Stomach (tissue), 9 donors: Measurements from ENCODE around the gene ADCK2. TPM values are rescaled to one million over a fixed set of nuclear protein-coding genes. Genes with fewer than 3 reads are reported as not detected.
"Not testable (repeated sequence)": the region's sequence is repeated elsewhere in the genome, so short reads cannot be mapped to it uniquely, and the experiment has no call there.

Experiments used
- DNase-seq, 2 donors: peaks; one replicate each; pipeline versions ENCODE4 v3.0.0 to v3.0.0-alpha.2; 2013 to 2019
- H3K27ac ChIP-seq, 5 donors: fragments of 200-600 bp in 4 of 5; sonication (generic) in 4 of 5; one replicate each; pipeline ENCODE4 v1.5.1; 2013 to 2019; ENCODE audit warnings: mild to moderate bottlenecking in 1 of 5, moderate library complexity in 1 of 5
- H3K27me3 ChIP-seq, 3 donors: fragments of 200-600 bp; sonication (generic); one replicate each; pipeline ENCODE4 v1.5.1; 2017 to 2019; ENCODE audit warnings: mixed run types in 1 of 3
- H3K36me3 ChIP-seq, 4 donors: fragments of 200-600 bp; sonication (generic); 1 replicate in 3 of 4; 2 replicates in 1 of 4; pipeline ENCODE4 v1.5.1; 2016 to 2019
- H3K4me1 ChIP-seq, 4 donors: fragments of 200-600 bp; sonication (generic); one replicate each; pipeline ENCODE4 v1.5.1; 2016 to 2019
- H3K4me3 ChIP-seq, 4 donors: fragments of 200-600 bp; sonication (generic) in 3 of 4; one replicate each; pipeline ENCODE4 v1.5.1; 2016 to 2019; ENCODE audit warnings: mild to moderate bottlenecking in 1 of 4
- H3K9me3 ChIP-seq, 4 donors: fragments of 200-600 bp; sonication (generic); one replicate each; pipeline ENCODE4 v1.5.1; 2016 to 2019
- CTCF ChIP-seq, 7 experiments: fragments of 450-650 bp in 4 of 7; fragments of 200-600 bp in 3 of 7; sonication (generic) in 3 of 7; IDR thresholded peaks; one replicate each; pipeline ENCODE4 v1.5.1; 2016 to 2019; ENCODE audit warnings: antibody characterized with exemption in 7 of 7, control low read depth in 2 of 7, mild to moderate bottlenecking in 1 of 7
- EP300 ChIP-seq: sonication (generic); formaldehyde crosslinking; IDR thresholded peaks from one replicate; pipeline ENCODE4 v1.6.1; 2017; ENCODE audit warnings: antibody characterized with exemption
- POLR2A ChIP-seq, 4 donors: fragments of 450-650 bp; IDR thresholded peaks; one replicate each; pipeline ENCODE4 v1.6.1; 2016; ENCODE audit warnings: antibody characterized with exemption in 4 of 4, control low read depth in 2 of 4, mild to moderate bottlenecking in 1 of 4, moderate library complexity in 1 of 4
- POLR2AphosphoS5 ChIP-seq, 3 donors: sonication (generic); formaldehyde crosslinking; IDR thresholded peaks; one replicate each; pipeline ENCODE4 v1.6.1; 2016; ENCODE audit warnings: antibody characterized with exemption in 3 of 3
- WGBS, 5 donors: extraction: QIAGEN DNeasy Blood & Tissue Kit in 3 of 5; methylation state at CpG; one replicate each; pipeline versions ENCODE4 v1.1.5 to v1.1.7; 2013 to 2018; 5-methylcytosine and 5-hydroxymethylcytosine counted together
- intact Hi-C: fragments of 100-400 bp; cut with DNase I; formaldehyde crosslinking; loops from one replicate; pipeline ENCODE4 v1.15.1; 2023; ENCODE audit warnings: low total_unique reads
- polyA plus RNA-seq, 3 donors: library from polyadenylated mRNA; stranded (reverse); fragments of 200-250 nt; gene quantifications; one replicate each; pipeline ENCODE4 v1.2.3, GENCODE V29; 2013
- total RNA-seq, 5 donors: library from RNA; depleted of rRNA; stranded (reverse); fragments of >200 nt; gene quantifications; one replicate each; pipeline versions ENCODE4 v1.1.0 to v1.2.3, GENCODE V29; 2014 to 2016
- donor health status: healthy with polysubstance abuse.
- donor health status: Bipolar disorder and iron deficiency.
- donor health status: healthy.

ADCK2 gene
- total and polyA plus RNA-seq, 8 donors = 2.7 to 62.3 (median 20.7) TPM

DNA sequence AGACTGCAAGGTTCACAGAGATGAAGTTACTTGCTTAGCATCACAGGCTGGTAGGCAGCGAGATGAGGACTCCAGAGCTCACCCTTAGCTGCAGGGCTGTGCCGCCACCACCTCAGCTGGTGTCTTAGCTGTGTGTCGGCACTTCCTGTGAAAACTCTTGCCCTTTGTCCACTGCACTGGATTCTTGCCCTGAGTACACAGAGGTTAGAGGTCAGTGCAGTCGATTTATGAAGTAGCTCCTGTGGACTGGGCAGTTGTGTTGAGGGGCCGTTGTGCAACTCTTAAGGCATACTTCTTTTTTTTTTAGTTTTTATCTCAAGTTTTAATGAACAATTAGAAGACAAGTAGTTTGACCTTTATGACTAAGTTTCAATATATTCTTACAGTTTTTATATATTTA lies 34.4 kb downstream of the ADCK2 start:
- no peak overlapping the region for H3K4me3 ChIP-seq
- no peaks in the 10 kb centered on the region for H3K4me1 ChIP-seq
- TF ChIP-seq POLR2AphosphoS5 (IDR thresholded peaks at IDR 0.05) (no peak), EP300 (no peak), CTCF (IDR thresholded peaks at IDR 0.05) (no peak), POLR2A (IDR thresholded peaks at IDR 0.05) (no peak)
- 87 to 94% (median 89%) methylated on average over 5 of the region's 5 CpGs for WGBS, 5 donors
- no peak overlapping the region for H3K27ac ChIP-seq
- no peaks in the 10 kb centered on the region for H3K9me3 ChIP-seq
- DNase-seq = no peak
- intact Hi-C loops = no loop called here
- peaks cover 4 to 49% (median 44%) of the 10 kb centered on the region in 4 donors for H3K36me3 ChIP-seq
- no peaks in the 10 kb centered on the region for H3K27me3 ChIP-seq

DNA sequence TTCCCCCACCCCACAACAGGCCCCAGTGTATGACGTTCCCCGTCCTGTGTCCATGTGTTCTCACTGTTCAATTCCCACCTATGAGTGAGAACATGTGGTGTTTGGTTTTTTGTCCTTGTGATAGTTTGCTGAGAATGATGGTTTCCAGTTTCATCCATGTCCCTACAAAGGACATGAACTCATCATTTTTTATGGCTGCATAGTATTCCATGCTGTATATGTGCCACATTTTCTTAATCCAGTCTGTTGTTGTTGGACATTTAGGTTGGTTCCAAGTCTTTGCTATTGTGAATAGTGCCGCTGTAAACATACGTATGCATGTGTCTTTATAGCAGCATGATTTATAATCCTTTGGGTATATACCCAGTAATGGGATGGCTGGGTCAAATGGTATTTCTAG lies 36.0 kb downstream of the ADCK2 start:
- peaks cover 4 to 39% (median 35%) of the 10 kb centered on the region in 4 donors for H3K36me3 ChIP-seq
- H3K27me3 ChIP-seq, H3K27ac ChIP-seq, intact Hi-C loops, H3K9me3 ChIP-seq, DNase-seq, H3K4me3 ChIP-seq, H3K4me1 ChIP-seq: not testable (repeated sequence)
- 93 to 100% (median 97%) methylated on average over 4 of the region's 4 CpGs for WGBS, 5 donors

- DNase-seq, H3K4me1 ChIP-seq, H3K4me3 ChIP-seq, H3K27ac ChIP-seq, intact Hi-C loops, H3K27me3 ChIP-seq, H3K9me3 ChIP-seq: not testable (repeated sequence)
- peaks cover 0 to 13% (median 8%) of the 10 kb centered on the region in 4 donors for H3K36me3 ChIP-seq
These were observed 39.6 kb downstream of the ADCK2 start for GRCh38 chr7:140712392-140712791.

GRCh38 chr7:140714331-140715040 lies 41.7 kb downstream of the ADCK2 start:
- WGBS, 5 donors = 90 to 94% (median 93%) methylated on average over 10 of the region's 10 CpGs
- no peak for TF ChIP-seq POLR2A (IDR thresholded peaks at IDR 0.05)
- TF ChIP-seq POLR2AphosphoS5 (IDR thresholded peaks at IDR 0.05) = no peak
- no peak for TF ChIP-seq EP300
- TF ChIP-seq CTCF (IDR thresholded peaks at IDR 0.05) = no peak
- H3K36me3 ChIP-seq = peaks cover 0 to 13% (median 6%) of the 10 kb centered on the region in 4 donors
- H3K9me3 ChIP-seq = no peaks in the 10 kb centered on the region
- intact Hi-C loops = no loop called here
- no peak for DNase-seq
- H3K4me3 ChIP-seq = no peak overlapping the region
- no peaks in the 10 kb centered on the region for H3K4me1 ChIP-seq
- H3K27ac ChIP-seq = no peak overlapping the region
- no peaks in the 10 kb centered on the region for H3K27me3 ChIP-seq

- H3K9me3 ChIP-seq = no peaks in the 10 kb centered on the region
- no peak for DNase-seq
- H3K36me3 ChIP-seq = peaks cover 0 to 11% (median 5%) of the 10 kb centered on the region in 4 donors
- TF ChIP-seq POLR2A (IDR thresholded peaks at IDR 0.05) (no peak), EP300 (no peak), POLR2AphosphoS5 (IDR thresholded peaks at IDR 0.05) (no peak), CTCF (IDR thresholded peaks at IDR 0.05) (no peak)
- H3K4me1 ChIP-seq = no peaks in the 10 kb centered on the region
- 68 to 81% (median 77%) methylated on average over 5 of the region's 5 CpGs for WGBS, 5 donors
- no peak overlapping the region for H3K27ac ChIP-seq
- no peaks in the 10 kb centered on the region for H3K27me3 ChIP-seq
- intact Hi-C loops = no loop called here
- no peak overlapping the region for H3K4me3 ChIP-seq
These were observed 47.0 kb downstream of the ADCK2 start for GRCh38 chr7:140719721-140720120.
